ENCODE results near the gene POTEG. TPM values are rescaled to one million over a fixed set of nuclear protein-coding genes. Genes with fewer than 3 reads are reported as not detected.
"Not testable (repeated sequence)": the region's sequence is repeated elsewhere in the genome, so short reads cannot be mapped to it uniquely, and the experiment has no call there.

Gene POTEG
- polyA plus RNA-seq, 6 donors from 2014 or later, result not detected

DNA sequence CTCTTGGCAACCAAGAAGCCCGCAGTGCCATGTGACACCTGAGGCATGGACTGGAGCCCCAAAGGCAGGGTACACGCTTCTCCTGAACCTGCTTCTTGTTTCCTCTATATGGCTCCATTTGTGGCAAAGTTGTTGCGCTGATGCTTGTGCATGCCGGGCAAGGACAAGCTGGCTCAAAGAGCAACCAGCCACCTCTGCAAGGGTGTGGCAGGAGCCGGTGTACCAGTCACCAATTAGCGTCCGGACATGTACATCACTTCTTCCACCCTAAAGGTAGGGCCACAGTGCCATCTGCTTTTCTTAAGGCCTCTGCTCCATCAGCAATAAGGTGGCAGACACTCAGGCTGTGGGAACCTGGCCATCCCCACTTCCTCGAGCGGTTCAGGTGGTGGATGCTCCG, 43.9 kb downstream of the POTEG start:
- H3K9me3 Mint-ChIP-seq; DNase-seq; H3K36me3 Mint-ChIP-seq; H3K4me3 Mint-ChIP-seq; H3K27ac Mint-ChIP-seq; ATAC-seq (ENCODE audit: low read depth in 2 of 2); H3K4me1 Mint-ChIP-seq; H3K27me3 Mint-ChIP-seq: not testable (repeated sequence)

DNA sequence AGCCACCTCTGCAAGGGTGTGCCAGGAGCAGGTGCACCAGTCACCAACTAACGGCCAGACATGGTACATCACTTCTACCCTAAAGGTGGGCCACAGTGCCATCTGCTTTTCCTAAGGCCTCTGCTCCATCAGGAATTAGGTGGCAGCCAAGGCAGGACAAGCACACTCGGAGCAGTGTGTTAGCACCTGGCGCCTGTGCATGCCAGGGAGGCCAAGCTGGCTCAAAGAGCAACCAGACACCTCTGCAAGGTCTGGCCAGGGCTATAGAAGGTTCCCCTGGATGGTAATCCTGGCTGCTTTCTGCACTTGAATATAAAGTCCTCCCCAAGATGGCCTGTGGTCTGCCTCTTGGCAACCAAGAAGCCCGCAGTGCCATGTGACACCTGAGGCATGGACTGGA, 45.4 kb downstream of the POTEG start:
- H3K4me1 Mint-ChIP-seq, result not testable (repeated sequence)

DNA sequence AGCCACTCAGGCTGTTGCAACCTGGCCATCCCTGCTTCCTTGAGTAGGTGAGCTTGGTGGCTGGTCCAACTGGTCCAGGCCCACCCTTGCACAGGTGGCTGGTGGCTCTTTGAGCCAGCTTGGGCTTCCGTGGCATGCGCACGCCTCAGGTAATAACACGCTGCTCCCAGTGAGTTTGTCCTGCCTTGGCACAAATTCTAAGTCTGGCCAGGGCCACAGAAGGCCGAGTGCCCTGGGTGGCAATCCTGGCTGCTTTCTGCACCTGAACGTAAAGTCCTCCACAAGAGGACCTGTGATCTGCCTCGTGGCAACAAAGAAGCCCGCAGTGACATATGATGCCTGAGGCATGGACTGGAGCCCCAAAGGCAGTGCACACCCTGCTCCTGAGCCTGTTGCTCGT, 47.1 kb downstream of the POTEG start:
- H3K36me3 Mint-ChIP-seq; H3K9me3 Mint-ChIP-seq; H3K4me3 Mint-ChIP-seq; ATAC-seq (ENCODE audit: low read depth in 2 of 2); H3K27ac Mint-ChIP-seq; H3K27me3 Mint-ChIP-seq; DNase-seq; H3K4me1 Mint-ChIP-seq: not testable (repeated sequence)

More for the DNA sequence above, 45.4 kb downstream of the POTEG start:
- not testable (repeated sequence) for H3K9me3 Mint-ChIP-seq; H3K4me3 Mint-ChIP-seq; H3K27ac Mint-ChIP-seq; H3K27me3 Mint-ChIP-seq; DNase-seq; H3K36me3 Mint-ChIP-seq; ATAC-seq (ENCODE audit: low read depth in 2 of 2)

DNA sequence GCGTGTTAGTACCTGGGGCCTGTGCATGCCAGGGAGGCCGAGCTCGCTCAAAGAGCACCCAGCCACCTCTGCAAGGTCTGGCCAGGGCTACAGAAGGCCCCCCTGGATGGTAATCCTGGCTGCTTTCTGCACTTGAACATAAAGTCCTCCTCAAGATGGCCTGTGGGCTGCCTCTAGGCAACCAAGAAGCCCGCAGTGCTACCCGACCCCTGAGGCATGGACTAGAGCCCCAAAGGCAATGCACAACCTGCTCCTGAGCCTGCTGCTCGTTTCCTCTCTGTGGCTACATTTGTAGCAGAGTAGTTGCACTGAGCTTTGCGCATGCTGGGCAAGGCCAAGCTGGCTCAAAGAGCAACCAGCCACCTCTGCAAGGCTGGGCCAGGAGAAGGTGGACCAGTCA, 47.8 kb downstream of the POTEG start:
- DNase-seq; H3K9me3 Mint-ChIP-seq; H3K27ac Mint-ChIP-seq; H3K36me3 Mint-ChIP-seq; ATAC-seq (ENCODE audit: low read depth in 2 of 2); H3K4me1 Mint-ChIP-seq; H3K27me3 Mint-ChIP-seq; H3K4me3 Mint-ChIP-seq: not testable (repeated sequence)

DNA sequence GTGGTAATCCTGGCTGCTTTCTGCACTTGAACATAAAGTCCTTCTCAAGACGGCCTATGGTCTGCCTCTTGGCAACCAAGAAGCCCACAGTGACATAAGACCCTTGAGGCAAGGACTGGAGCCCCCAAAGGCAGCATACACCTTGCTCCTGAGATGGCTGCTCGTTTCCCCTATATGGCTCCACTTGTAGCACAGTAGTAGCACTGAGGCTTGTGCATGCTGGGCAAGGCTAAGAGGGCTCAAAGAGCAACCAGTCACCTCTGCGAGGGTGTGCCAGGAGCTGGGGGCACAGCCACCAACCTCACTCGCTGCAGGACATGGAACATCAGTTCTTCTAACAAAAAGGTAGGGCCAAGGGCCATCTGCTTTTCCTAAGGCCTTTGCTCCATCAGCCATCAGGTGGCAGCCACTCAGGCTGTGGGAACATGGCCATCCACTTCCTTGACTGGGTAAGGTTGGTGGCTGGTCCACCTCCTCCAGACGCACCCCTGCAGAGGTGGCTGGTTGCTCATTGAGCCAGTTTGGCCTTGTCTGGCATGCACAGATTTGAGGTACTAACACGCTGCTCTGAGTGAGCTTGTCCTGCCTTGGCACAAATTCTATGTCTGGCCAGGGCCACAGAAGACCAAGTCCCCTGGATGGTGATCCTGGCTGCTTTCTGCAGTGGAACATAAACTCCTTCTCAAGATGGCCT, 49.9 kb downstream of the POTEG start:
- not testable (repeated sequence) for ATAC-seq (ENCODE audit: low read depth in 2 of 2); H3K4me3 Mint-ChIP-seq; H3K36me3 Mint-ChIP-seq

DNA sequence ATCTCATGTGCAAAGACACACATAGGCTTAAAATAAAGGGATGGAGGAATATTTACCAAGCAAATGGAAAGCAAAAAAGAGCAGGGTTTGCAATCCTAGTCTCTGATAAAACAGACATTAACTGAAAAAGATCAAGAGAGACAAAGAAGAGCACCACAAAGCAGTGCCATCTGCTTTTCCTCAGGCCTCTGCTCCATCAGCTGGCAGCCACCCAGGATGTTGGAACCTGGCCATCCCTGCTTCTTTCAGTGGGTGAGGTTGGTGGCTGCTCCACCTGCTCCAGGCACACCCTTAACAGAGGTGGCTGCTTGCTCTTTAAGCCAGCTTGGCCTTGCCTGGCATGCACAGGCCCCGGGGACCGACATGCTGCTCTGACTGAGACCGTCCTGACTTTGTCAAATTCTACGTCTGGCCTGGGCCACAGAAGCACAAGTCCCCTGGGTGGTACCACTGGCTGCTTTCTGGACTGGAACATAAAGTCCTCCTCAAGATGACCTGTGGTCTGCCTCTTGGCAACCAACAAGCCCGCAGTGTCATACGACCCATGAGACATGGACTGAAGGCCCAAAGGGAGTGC, 51.0 kb downstream of the POTEG start:
- not testable (repeated sequence) for DNase-seq; H3K27me3 Mint-ChIP-seq; ATAC-seq (ENCODE audit: low read depth in 2 of 2); H3K36me3 Mint-ChIP-seq; H3K9me3 Mint-ChIP-seq; H3K27ac Mint-ChIP-seq; H3K4me3 Mint-ChIP-seq; H3K4me1 Mint-ChIP-seq

More for the DNA sequence above, 49.9 kb downstream of the POTEG start:
- not testable (repeated sequence) for DNase-seq, H3K27me3 Mint-ChIP-seq, H3K9me3 Mint-ChIP-seq, H3K27ac Mint-ChIP-seq, H3K4me1 Mint-ChIP-seq

DNA sequence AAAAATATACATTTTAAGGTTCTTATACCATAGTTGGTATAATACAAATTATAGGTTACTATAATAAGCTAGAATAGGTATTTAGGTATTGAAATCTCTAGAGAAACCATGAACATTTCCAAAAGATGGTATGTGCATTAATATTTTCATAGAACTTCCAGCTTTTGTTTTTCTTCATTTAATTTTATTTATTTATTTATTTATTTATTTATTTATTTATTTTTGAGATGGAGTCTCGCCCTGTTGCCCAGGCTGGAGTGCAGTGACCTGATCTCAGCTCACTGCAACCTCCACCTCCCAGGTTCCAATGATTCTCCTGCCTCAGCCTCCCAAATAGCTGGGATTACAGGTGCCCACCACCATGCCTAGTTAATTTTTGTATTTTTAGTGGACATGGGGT, 54.0 kb downstream of the POTEG start:
- not testable (repeated sequence) for H3K9me3 Mint-ChIP-seq; H3K27me3 Mint-ChIP-seq; H3K36me3 Mint-ChIP-seq; DNase-seq; H3K4me3 Mint-ChIP-seq; H3K4me1 Mint-ChIP-seq; H3K27ac Mint-ChIP-seq; ATAC-seq (ENCODE audit: low read depth in 2 of 2)

DNA sequence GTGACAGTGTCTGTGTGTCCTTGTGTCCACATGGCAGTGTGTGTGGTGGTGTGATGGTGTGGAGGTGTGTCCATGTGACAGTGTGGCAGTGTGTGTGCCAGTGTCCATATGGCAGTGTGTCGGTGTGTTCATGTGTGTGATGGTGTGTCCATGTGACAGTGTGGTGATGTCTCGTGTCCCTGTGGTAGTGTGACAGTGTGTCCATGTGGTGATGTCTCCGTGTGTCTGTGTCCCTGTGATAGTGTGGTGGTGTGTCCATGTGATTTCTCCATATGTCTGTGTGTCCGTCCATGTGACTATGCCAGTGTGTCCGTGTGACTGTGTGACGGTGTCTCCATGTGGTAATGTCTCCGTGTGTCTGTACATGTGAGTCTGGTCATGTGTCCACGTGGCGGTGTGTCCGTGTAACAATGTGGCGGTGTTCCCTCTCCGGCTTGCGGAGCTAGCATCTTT, 59.7 kb downstream of the POTEG start:
- not testable (repeated sequence) for DNase-seq; H3K36me3 Mint-ChIP-seq; H3K27ac Mint-ChIP-seq; H3K4me1 Mint-ChIP-seq; H3K4me3 Mint-ChIP-seq; H3K27me3 Mint-ChIP-seq; ATAC-seq (ENCODE audit: low read depth in 2 of 2); H3K9me3 Mint-ChIP-seq

DNA sequence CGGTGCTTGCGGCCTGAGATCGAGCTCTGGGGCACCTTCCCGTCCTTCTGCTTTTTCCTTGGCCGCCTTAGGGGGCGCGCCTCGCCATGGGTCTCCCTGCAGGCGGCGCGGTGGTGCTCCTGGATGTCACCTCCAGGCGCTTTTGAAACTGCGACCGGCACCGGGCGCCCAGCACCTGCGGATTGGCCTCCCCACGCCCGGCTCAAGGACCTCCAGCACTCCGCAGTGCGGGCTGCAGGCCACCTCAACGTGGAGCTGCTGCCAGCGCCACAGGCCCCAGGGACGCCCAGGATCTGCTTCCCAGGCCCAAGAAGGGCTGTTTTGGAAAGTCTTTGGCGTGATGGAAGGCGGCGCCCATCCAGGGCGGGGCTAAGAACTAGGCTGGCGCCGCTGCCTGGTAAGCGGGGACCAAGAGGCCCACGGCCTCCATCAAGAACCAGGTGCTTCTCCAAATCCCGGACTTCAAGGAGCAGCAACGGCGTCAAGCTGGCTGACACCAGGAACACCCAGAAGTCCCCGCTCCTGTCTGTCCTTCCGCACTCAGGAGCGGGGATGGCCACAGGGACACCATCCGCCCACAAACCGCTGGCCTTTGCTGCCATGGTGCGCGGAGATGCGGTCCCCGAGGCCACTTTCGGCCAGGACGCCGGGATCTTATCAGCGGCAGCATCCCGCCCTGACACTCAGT, 61.2 kb downstream of the POTEG start:
- DNase-seq, result peak; percentile 1
- ATAC-seq (ENCODE audit: low read depth in 2 of 2); H3K4me3 Mint-ChIP-seq; H3K27me3 Mint-ChIP-seq; H3K27ac Mint-ChIP-seq; H3K36me3 Mint-ChIP-seq; H3K9me3 Mint-ChIP-seq; H3K4me1 Mint-ChIP-seq: not testable (repeated sequence)

DNA sequence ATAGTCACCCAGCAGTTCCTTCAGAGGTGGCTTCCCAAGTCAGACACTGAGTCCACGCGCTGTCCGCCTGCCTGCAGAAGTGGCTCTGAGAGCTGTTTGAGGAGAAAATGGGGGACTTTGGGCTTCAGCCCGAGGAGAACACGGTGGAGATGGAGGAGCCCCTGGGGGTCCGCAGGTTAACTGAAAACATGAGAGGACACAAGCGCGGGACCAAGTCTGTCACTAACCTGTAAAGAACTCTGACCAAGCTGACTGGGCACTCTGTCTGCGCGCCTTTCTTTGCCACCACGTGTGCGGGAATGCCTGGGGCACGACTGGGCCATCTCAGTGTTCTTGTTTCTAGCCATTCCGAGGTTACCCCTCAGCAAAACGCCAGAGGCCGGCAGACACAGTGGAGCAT, 62.4 kb downstream of the POTEG start:
- H3K4me1 Mint-ChIP-seq; H3K27me3 Mint-ChIP-seq; H3K9me3 Mint-ChIP-seq; H3K36me3 Mint-ChIP-seq; DNase-seq; H3K27ac Mint-ChIP-seq; H3K4me3 Mint-ChIP-seq; ATAC-seq (ENCODE audit: low read depth in 2 of 2): not testable (repeated sequence)

DNA sequence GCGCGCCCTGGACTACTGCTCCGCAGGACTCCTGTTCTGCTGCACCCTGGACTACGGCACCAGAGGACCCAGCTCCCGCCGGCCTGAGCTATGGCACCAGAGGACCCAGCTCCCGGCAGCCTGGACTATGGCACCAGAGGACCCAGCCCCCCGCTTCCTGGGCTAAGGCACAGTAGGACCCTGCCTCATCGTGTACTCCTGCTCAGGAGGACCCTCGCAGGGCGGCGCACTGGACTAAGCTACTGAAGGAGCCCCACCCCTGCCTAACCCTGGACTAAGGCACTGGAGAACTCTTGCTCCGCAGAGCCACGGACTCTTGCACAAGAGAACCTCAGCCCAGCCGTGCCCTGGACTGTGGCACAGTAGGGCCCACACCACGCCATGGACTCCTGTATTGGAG, 71.3 kb downstream of the POTEG start:
- not testable (repeated sequence) for ATAC-seq (ENCODE audit: low read depth in 2 of 2); H3K4me3 Mint-ChIP-seq; H3K36me3 Mint-ChIP-seq

DNA sequence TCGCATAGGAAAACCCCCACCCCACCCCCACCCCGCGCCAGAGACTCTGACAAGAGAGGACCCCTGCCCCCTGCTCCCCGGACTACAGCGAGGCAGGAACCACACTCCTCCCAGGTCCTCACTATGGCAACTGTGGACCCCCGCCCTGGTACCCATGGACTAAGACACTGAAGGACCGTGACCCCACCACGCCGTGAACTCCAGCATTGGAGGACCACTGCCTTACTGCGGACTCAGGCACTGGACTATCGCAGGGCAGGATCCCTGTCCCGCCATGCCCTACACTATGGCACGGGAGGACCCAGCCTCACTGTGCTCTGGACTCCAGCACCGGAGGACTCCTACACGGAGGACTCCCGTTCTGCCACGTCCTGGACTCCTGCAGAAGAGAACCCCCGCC, 71.8 kb downstream of the POTEG start:
- H3K36me3 Mint-ChIP-seq; H3K27ac Mint-ChIP-seq; H3K4me3 Mint-ChIP-seq; H3K27me3 Mint-ChIP-seq; H3K9me3 Mint-ChIP-seq; ATAC-seq (ENCODE audit: low read depth in 2 of 2); H3K4me1 Mint-ChIP-seq; DNase-seq: not testable (repeated sequence)

More for the DNA sequence above, 71.3 kb downstream of the POTEG start:
- H3K27me3 Mint-ChIP-seq, H3K4me1 Mint-ChIP-seq, H3K27ac Mint-ChIP-seq, DNase-seq, H3K9me3 Mint-ChIP-seq: not testable (repeated sequence)

DNA sequence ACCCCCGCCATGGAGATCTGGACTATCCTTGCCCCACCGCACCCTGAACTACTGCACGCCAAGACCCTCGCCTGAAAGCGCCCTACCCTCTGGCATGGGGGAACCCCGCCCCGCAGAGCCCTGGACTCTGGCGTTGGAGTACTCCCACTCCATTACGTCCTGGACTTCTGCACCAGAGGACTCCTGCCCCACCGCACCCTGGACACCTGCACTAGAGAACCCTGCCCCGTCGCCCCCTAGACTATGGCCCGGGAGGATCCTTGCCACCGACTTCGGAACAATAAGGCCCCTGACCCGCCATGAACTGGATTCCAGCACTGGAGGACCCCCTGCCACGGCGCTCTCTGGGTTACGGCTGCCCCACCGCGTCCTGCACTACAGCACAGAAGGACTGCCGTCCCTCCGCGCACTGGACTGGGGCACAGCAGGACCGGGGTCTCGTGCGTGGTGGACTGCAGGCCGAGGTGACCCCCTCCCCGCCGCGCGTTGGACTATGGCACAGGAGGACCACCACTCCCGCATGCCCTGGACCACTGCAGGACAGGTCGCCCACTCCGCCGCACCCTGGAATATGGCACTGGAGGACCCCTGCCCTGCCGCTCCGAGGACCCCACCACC, 72.4 kb downstream of the POTEG start:
- not testable (repeated sequence) for H3K27me3 Mint-ChIP-seq; H3K9me3 Mint-ChIP-seq; H3K27ac Mint-ChIP-seq; ATAC-seq (ENCODE audit: low read depth in 2 of 2); DNase-seq; H3K36me3 Mint-ChIP-seq; H3K4me3 Mint-ChIP-seq; H3K4me1 Mint-ChIP-seq

Measured in naive B cell (primary cell).